ENCODE results near the gene TFDP2. TPM values are rescaled to one million over a fixed set of nuclear protein-coding genes. Genes with fewer than 3 reads are reported as not detected.

TFDP2 gene
- total RNA-seq, 6 experiments from 2014 or later: 17.9 to 30.9 (median 24.1) TPM

DNA sequence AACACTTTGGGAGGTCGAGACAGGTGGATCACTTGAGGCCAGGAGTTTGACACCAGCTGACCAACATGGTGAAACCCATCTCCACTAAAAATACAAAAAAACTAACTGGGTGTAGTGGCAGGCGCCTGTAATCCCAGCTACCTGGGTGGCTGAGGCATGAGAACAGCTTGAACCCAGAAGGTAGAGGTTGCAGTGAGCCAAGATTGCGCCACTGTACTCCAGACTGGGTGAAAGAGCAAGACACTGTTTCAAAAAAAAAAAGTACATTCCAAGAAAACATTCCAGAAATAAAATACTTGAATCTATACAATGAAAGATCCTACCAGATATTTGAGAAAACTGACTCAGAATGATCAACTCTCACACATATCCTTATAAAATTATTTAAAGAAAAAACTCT, 30.4 kb downstream of the TFDP2 start:
- Histone ChIP-seq H3K9me3 (no peaks in the 10 kb centered on the region), H3K36me3 (no peaks in the 10 kb centered on the region), H3K4me3 (no peak overlapping the region), H3K27ac (no peak overlapping the region), H3K4me1 (no peaks in the 10 kb centered on the region), H3K27me3 (no peaks in the 10 kb centered on the region)
- intact Hi-C loops (cut with DNase I): no loop called here
- WGBS (ENCODE audit: insufficient coverage, low coverage, low lambda C conversion rate, missing lambda C conversion rate): 86% methylated on average over 3 of the region's 3 CpGs
- no peak for DNase-seq
- no peak for TF ChIP-seq POLR2A (IDR thresholded peaks at IDR 0.05)
- TF ChIP-seq, protein P1, sequence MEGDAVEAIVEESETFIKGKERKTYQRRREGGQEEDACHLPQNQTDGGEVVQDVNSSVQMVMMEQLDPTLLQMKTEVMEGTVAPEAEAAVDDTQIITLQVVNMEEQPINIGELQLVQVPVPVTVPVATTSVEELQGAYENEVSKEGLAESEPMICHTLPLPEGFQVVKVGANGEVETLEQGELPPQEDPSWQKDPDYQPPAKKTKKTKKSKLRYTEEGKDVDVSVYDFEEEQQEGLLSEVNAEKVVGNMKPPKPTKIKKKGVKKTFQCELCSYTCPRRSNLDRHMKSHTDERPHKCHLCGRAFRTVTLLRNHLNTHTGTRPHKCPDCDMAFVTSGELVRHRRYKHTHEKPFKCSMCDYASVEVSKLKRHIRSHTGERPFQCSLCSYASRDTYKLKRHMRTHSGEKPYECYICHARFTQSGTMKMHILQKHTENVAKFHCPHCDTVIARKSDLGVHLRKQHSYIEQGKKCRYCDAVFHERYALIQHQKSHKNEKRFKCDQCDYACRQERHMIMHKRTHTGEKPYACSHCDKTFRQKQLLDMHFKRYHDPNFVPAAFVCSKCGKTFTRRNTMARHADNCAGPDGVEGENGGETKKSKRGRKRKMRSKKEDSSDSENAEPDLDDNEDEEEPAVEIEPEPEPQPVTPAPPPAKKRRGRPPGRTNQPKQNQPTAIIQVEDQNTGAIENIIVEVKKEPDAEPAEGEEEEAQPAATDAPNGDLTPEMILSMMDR (IDR thresholded peaks at IDR 0.05): no peak
- no peak for ATAC-seq

- Histone ChIP-seq H3K4me3 (no peak overlapping the region), H3K4me1 (no peaks in the 10 kb centered on the region), H3K9me3 (no peaks in the 10 kb centered on the region), H3K36me3 (no peaks in the 10 kb centered on the region), H3K27me3 (no peaks in the 10 kb centered on the region), H3K27ac (no peak overlapping the region)
- ATAC-seq (no peak), DNase-seq (no peak)
- WGBS (ENCODE audit: insufficient coverage, low coverage, low lambda C conversion rate, missing lambda C conversion rate): 85% methylated on average over 4 of the region's 8 CpGs
- intact Hi-C loops (cut with DNase I): no loop called here
- TF ChIP-seq, protein P1 (IDR thresholded peaks at IDR 0.05): no peak
Measured at GRCh38 chr3:142117056-142117851, 32.1 kb downstream of the TFDP2 start.

DNA sequence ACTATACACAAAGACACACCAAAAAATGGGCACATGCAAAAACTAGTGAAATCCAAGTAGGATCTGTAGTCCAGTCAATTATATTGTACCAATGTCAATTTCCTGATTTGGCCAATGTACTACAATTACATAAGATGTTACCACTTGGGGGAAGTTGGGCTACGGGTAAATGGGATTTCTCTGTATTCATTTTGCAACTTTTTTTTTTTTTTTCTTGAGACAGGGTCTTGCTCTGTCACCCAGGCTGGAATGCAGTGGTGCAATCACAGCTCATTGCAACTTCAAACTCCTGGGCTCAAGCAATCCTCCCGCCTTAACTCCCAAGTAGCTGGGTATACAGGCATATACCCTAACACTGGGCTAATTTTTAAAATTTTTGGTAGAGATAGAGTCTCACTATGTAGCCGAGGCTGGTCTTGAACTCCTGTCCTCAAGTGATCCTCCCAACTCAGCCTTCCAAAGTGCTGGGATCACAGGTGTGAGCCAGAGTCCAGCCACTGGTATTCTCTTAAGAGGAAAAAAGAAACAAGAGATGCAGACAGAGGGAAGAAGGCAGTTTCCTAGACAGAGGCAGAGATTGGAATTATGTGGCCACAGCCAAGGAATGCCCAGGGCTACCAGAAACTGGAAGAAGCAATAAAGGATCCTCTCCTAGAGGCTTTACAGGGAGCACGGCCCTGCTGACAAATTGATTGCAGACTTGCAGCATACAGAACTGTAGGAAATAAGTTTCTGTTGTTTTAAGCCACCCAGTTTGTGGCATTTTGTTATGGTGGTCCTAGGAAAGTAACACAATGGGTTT, 33.3 kb downstream of the TFDP2 start:
- TF ChIP-seq POLR2A (IDR thresholded peaks at IDR 0.05): no peak
- TF ChIP-seq, protein P1 (IDR thresholded peaks at IDR 0.05): no peak
- Histone ChIP-seq H3K4me1 (no peaks in the 10 kb centered on the region), H3K36me3 (no peaks in the 10 kb centered on the region), H3K27me3 (no peaks in the 10 kb centered on the region), H3K4me3 (no peak overlapping the region), H3K27ac (no peak overlapping the region), H3K9me3 (no peaks in the 10 kb centered on the region)
- ATAC-seq (no peak), DNase-seq (no peak)
- 87% methylated on average over 4 of the region's 4 CpGs for WGBS (ENCODE audit: insufficient coverage, low coverage, low lambda C conversion rate, missing lambda C conversion rate)
- intact Hi-C loops (cut with DNase I): no loop called here

DNA sequence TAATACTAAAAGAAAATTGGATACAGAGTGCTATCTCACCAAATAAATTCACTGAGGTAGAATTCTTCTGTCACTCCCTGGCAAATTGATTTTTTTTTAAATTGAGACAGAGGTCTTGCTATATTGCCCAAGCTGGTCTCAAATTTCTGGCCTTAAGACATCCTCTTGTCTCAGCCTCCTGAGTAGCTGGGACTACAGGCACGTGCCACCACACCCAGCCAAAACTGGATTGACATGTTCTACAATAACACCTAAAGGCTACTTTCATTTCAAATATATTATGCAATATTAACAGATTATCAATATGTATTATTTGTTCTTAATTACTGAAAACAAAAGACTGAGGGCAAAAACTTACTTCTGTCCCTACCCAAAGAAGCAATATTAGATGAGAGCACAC, 36.7 kb downstream of the TFDP2 start:
- Histone ChIP-seq H3K9me3 (no peaks in the 10 kb centered on the region), H3K36me3 (no peaks in the 10 kb centered on the region), H3K27me3 (no peaks in the 10 kb centered on the region), H3K27ac (no peak overlapping the region), H3K4me1 (no peaks in the 10 kb centered on the region), H3K4me3 (no peak overlapping the region)
- no peak for ATAC-seq
- no peak for DNase-seq
- intact Hi-C loops (cut with DNase I): no loop called here
- WGBS (ENCODE audit: insufficient coverage, low coverage, low lambda C conversion rate, missing lambda C conversion rate): 77% methylated on average over 1 of the region's 1 CpG
- TF ChIP-seq, protein P1 (IDR thresholded peaks at IDR 0.05): no peak
- TF ChIP-seq POLR2A (IDR thresholded peaks at IDR 0.05): no peak
